Trophoblast cell (in vitro differentiated cells and primary cell): ENCODE measurements around the gene EPC2.

Experiments
- DNase-seq, 2 donors: peaks; one replicate each; pipeline ENCODE4 v3.0.0-alpha.2; 2016
- H2AFZ ChIP-seq: 2 replicates; pipeline ENCODE4 v1.6.1; 2013; ENCODE audit warnings: low read length, moderate library complexity, mild to moderate bottlenecking; ENCODE audit not compliant: insufficient read depth, poor library complexity
- H2AK5ac ChIP-seq: 2 replicates; pipeline ENCODE4 v1.6.1; 2013; ENCODE audit warnings: mild to moderate bottlenecking, low read length
- H2BK120ac ChIP-seq: 2 replicates; pipeline ENCODE4 v1.6.1; 2013; ENCODE audit warnings: low read length, mild to moderate bottlenecking, moderate library complexity; ENCODE audit not compliant: insufficient read depth, poor library complexity
- H2BK12ac ChIP-seq: 2 replicates; pipeline ENCODE4 v1.6.1; 2013; ENCODE audit warnings: mild to moderate bottlenecking, low read length, moderate library complexity
- H2BK5ac ChIP-seq: 2 replicates; pipeline ENCODE4 v1.6.1; 2013; ENCODE audit warnings: low read length, low read depth, moderate library complexity, mild to moderate bottlenecking; ENCODE audit not compliant: poor library complexity
- H3K14ac ChIP-seq: 2 replicates; pipeline ENCODE4 v1.6.1; 2013; ENCODE audit warnings: mild to moderate bottlenecking, low read length
- H3K18ac ChIP-seq: 2 replicates; pipeline ENCODE4 v1.6.1; 2013; ENCODE audit warnings: mild to moderate bottlenecking, low read length
- H3K23ac ChIP-seq: 2 replicates; pipeline ENCODE4 v1.6.1; 2013; ENCODE audit warnings: low read length
- H3K27ac ChIP-seq: 2 replicates; pipeline ENCODE4 v1.5.1; 2013; ENCODE audit warnings: low read depth, mild to moderate bottlenecking, inconsistent platforms, low read length, moderate library complexity
- H3K27me3 ChIP-seq: 2 replicates; pipeline ENCODE4 v1.6.1; 2013; ENCODE audit warnings: inconsistent platforms, mild to moderate bottlenecking, low read length, moderate library complexity; ENCODE audit not compliant: insufficient read depth
- H3K36me3 ChIP-seq, 2 experiments: 1 replicate in 1 of 2; 2 replicates in 1 of 2; pipeline ENCODE4 v1.6.1; 2013; ENCODE audit warnings: low read length in 2 of 2, mild to moderate bottlenecking in 2 of 2, moderate library complexity in 1 of 2; ENCODE audit not compliant: insufficient read depth in 2 of 2, control insufficient read depth in 1 of 2
- H3K4ac ChIP-seq: 2 replicates; pipeline ENCODE4 v1.6.1; 2013; ENCODE audit warnings: low read depth, mild to moderate bottlenecking, low read length, moderate library complexity
- H3K4me1 ChIP-seq, 2 experiments: 1 replicate in 1 of 2; 2 replicates in 1 of 2; pipeline ENCODE4 v1.6.1; 2013; ENCODE audit warnings: low read length in 2 of 2, mild to moderate bottlenecking in 2 of 2, moderate library complexity in 1 of 2; ENCODE audit not compliant: insufficient read depth in 2 of 2, control insufficient read depth in 1 of 2
- H3K4me2 ChIP-seq: 2 replicates; pipeline ENCODE4 v1.6.1; 2013; ENCODE audit warnings: inconsistent platforms, mild to moderate bottlenecking, low read length, moderate library complexity
- H3K4me3 ChIP-seq: 2 replicates; pipeline ENCODE4 v1.5.1; 2013; ENCODE audit warnings: mild to moderate bottlenecking, low read depth, low read length, inconsistent platforms
- H3K79me1 ChIP-seq: one replicate; pipeline ENCODE4 v1.6.1; 2013; ENCODE audit warnings: low read length
- H3K79me2 ChIP-seq: 2 replicates; pipeline ENCODE4 v1.6.1; 2013; ENCODE audit warnings: low read length, mild to moderate bottlenecking; ENCODE audit not compliant: control insufficient read depth, insufficient read depth, poor library complexity
- H3K9ac ChIP-seq: 2 replicates; pipeline ENCODE4 v1.6.1; 2013; ENCODE audit warnings: mild to moderate bottlenecking, low read length
- H3K9me3 ChIP-seq: 2 replicates; pipeline ENCODE4 v1.6.1; 2013; ENCODE audit warnings: low read depth, mild to moderate bottlenecking, control low read depth, inconsistent platforms, low read length; ENCODE audit not compliant: insufficient read depth
- H4K12ac ChIP-seq: 2 replicates; pipeline ENCODE4 v1.6.1; 2013; ENCODE audit warnings: low read depth, mild to moderate bottlenecking, low read length, moderate library complexity
- H4K8ac ChIP-seq: 2 replicates; pipeline ENCODE4 v1.6.1; 2013; ENCODE audit warnings: low read depth, mild to moderate bottlenecking, low read length, moderate library complexity
- H4K91ac ChIP-seq: one replicate; pipeline ENCODE4 v1.6.1; 2013; ENCODE audit warnings: low read depth, mild to moderate bottlenecking, low read length, moderate library complexity
- WGBS: extraction: QIAGEN DNeasy Blood & Tissue Kit; methylation state at CpG from one replicate; pipeline ENCODE4 v1.1.7; 2013; ENCODE audit warnings: missing lambda C conversion rate; ENCODE audit not compliant: insufficient read length, insufficient coverage; ENCODE audit errors: extremely low coverage; 5-methylcytosine and 5-hydroxymethylcytosine counted together

The EPC2 gene

GRCh38 chr2:148650881-148651280, 6.3 kb downstream of the EPC2 start:
- no peaks in the 10 kb centered on the region for H3K36me3 ChIP-seq
- H2AFZ ChIP-seq, result no peak overlapping the region
- no peak overlapping the region for H3K4ac ChIP-seq
- no peak overlapping the region for H2BK12ac ChIP-seq
- H3K4me1 ChIP-seq, result no peaks in the 10 kb centered on the region
- no peak overlapping the region for H3K4me2 ChIP-seq
- no CpG with 5 or more reads among the region's 2 CpGs for WGBS
- no peak overlapping the region for H4K8ac ChIP-seq
- no peak overlapping the region for H4K91ac ChIP-seq
- no peaks in the 10 kb centered on the region for H3K79me1 ChIP-seq
- H2AK5ac ChIP-seq, result no peak overlapping the region
- no peak overlapping the region for H2BK5ac ChIP-seq
- H3K79me2 ChIP-seq, result peaks cover 5% of the 10 kb centered on the region
- H4K12ac ChIP-seq, result no peak overlapping the region
- no peak overlapping the region for H3K23ac ChIP-seq
- H3K9ac ChIP-seq, result no peak overlapping the region
- H3K27ac ChIP-seq, result no peak overlapping the region
- no peak for DNase-seq
- no peak overlapping the region for H3K18ac ChIP-seq
- H3K9me3 ChIP-seq, result no peaks in the 10 kb centered on the region
- H2BK120ac ChIP-seq, result no peak overlapping the region
- no peak overlapping the region for H3K4me3 ChIP-seq
- H3K14ac ChIP-seq, result no peak overlapping the region
- no peaks in the 10 kb centered on the region for H3K27me3 ChIP-seq

- Histone ChIP-seq H3K27ac (no peak overlapping the region), H3K9ac (no peak overlapping the region), H3K79me1 (no peaks in the 10 kb centered on the region), H3K4ac (peak overlapping the region; percentile 86), H4K12ac (no peak overlapping the region), H4K8ac (no peak overlapping the region), H3K4me1 (no peaks in the 10 kb centered on the region), H3K36me3 (no peaks in the 10 kb centered on the region), H3K79me2 (peaks cover 4% of the 10 kb centered on the region), H3K4me2 (no peak overlapping the region), H3K9me3 (no peaks in the 10 kb centered on the region), H3K23ac (no peak overlapping the region), H3K18ac (no peak overlapping the region), H2AK5ac (no peak overlapping the region), H2AFZ (no peak overlapping the region), H2BK120ac (no peak overlapping the region), H4K91ac (no peak overlapping the region), H2BK5ac (no peak overlapping the region), H3K4me3 (no peak overlapping the region), H3K27me3 (no peaks in the 10 kb centered on the region), H2BK12ac (no peak overlapping the region), H3K14ac (no peak overlapping the region)
- DNase-seq, result no peak
- WGBS, result no CpG with 5 or more reads among the region's 2 CpGs
Measured at GRCh38 chr2:148651972-148652371, 7.4 kb downstream of the EPC2 start.

GRCh38 chr2:148653437-148653836, 8.9 kb downstream of the EPC2 start:
- no peak overlapping the region for H3K18ac ChIP-seq
- peak overlapping the region; percentile 27 for H3K4me2 ChIP-seq
- no peak overlapping the region for H4K91ac ChIP-seq
- H3K36me3 ChIP-seq, result no peaks in the 10 kb centered on the region
- H2AFZ ChIP-seq, result no peak overlapping the region
- no peak overlapping the region for H4K12ac ChIP-seq
- H3K79me2 ChIP-seq, result no peaks in the 10 kb centered on the region
- no peak overlapping the region for H2BK12ac ChIP-seq
- H3K9ac ChIP-seq, result no peak overlapping the region
- H3K9me3 ChIP-seq, result no peaks in the 10 kb centered on the region
- no peak for DNase-seq
- H3K14ac ChIP-seq, result no peak overlapping the region
- H3K4me3 ChIP-seq, result no peak overlapping the region
- no peak overlapping the region for H2BK5ac ChIP-seq
- no peaks in the 10 kb centered on the region for H3K27me3 ChIP-seq
- H3K4me1 ChIP-seq, result no peaks in the 10 kb centered on the region
- no CpG with 5 or more reads among the region's 2 CpGs for WGBS
- no peak overlapping the region for H2BK120ac ChIP-seq
- no peak overlapping the region for H4K8ac ChIP-seq
- no peak overlapping the region for H3K4ac ChIP-seq
- H3K23ac ChIP-seq, result no peak overlapping the region
- H3K27ac ChIP-seq, result no peak overlapping the region
- no peaks in the 10 kb centered on the region for H3K79me1 ChIP-seq
- no peak overlapping the region for H2AK5ac ChIP-seq

GRCh38 chr2:148654435-148654834, 9.9 kb downstream of the EPC2 start:
- H4K12ac ChIP-seq, result no peak overlapping the region
- no peak overlapping the region for H4K91ac ChIP-seq
- no peak overlapping the region for H2BK5ac ChIP-seq
- no peaks in the 10 kb centered on the region for H3K79me1 ChIP-seq
- H3K14ac ChIP-seq, result no peak overlapping the region
- H3K18ac ChIP-seq, result no peak overlapping the region
- no peak overlapping the region for H3K4me3 ChIP-seq
- H3K36me3 ChIP-seq, result no peaks in the 10 kb centered on the region
- no peak overlapping the region for H3K4me2 ChIP-seq
- H3K27ac ChIP-seq, result no peak overlapping the region
- no peaks in the 10 kb centered on the region for H3K79me2 ChIP-seq
- H2BK12ac ChIP-seq, result no peak overlapping the region
- H3K9ac ChIP-seq, result no peak overlapping the region
- H3K4ac ChIP-seq, result peak overlapping the region; percentile 5
- no CpG with 5 or more reads among the region's 6 CpGs for WGBS
- no peaks in the 10 kb centered on the region for H3K27me3 ChIP-seq
- no peak overlapping the region for H2AK5ac ChIP-seq
- H2AFZ ChIP-seq, result no peak overlapping the region
- H3K23ac ChIP-seq, result no peak overlapping the region
- H2BK120ac ChIP-seq, result no peak overlapping the region
- no peak overlapping the region for H4K8ac ChIP-seq
- DNase-seq, result peak; percentile 31 to 33
- H3K4me1 ChIP-seq, result no peaks in the 10 kb centered on the region
- H3K9me3 ChIP-seq, result no peaks in the 10 kb centered on the region
